ENCODE results near the gene TM9SF4.

Gene TM9SF4

GRCh38 chr20:32109392-32110172, at the start of gene TM9SF4:
Gene TM9SF4, plus strand, starts transcription at chr20:32109714. Its CDS starts 27 bp downstream, at chr20:32109741.
- peak; percentile 97 for DNase-seq (ENCODE audit: low spot score)

GRCh38 chr20:32062776-32063170, 46.7 kb upstream of the TM9SF4 start:
- no peak for DNase-seq (ENCODE audit: low spot score)

GRCh38 chr20:32063695-32064094, 45.8 kb upstream of the TM9SF4 start:
- no peak for DNase-seq (ENCODE audit: low spot score)

GRCh38 chr20:32064667-32065066, 44.8 kb upstream of the TM9SF4 start:
- no peak for DNase-seq (ENCODE audit: low spot score)

- DNase-seq (ENCODE audit: low spot score), result peak; percentile 39
Measured at GRCh38 chr20:32067234-32067821, 42.2 kb upstream of the TM9SF4 start.

GRCh38 chr20:32068174-32068573, 41.3 kb upstream of the TM9SF4 start:
- DNase-seq (ENCODE audit: low spot score), result no peak

- no peak for DNase-seq (ENCODE audit: low spot score)
Measured at GRCh38 chr20:32069711-32070110, 39.8 kb upstream of the TM9SF4 start.

- no peak for DNase-seq (ENCODE audit: low spot score)
Measured at GRCh38 chr20:32070282-32070681, 39.2 kb upstream of the TM9SF4 start.

GRCh38 chr20:32070690-32071213, 38.8 kb upstream of the TM9SF4 start:
- DNase-seq (ENCODE audit: low spot score), result no peak

- DNase-seq (ENCODE audit: low spot score), result no peak
Measured at GRCh38 chr20:32071395-32072167, 37.9 kb upstream of the TM9SF4 start.

- DNase-seq (ENCODE audit: low spot score), result no peak
Measured at GRCh38 chr20:32072168-32072750, 37.3 kb upstream of the TM9SF4 start.

- no peak for DNase-seq (ENCODE audit: low spot score)
Measured at GRCh38 chr20:32075534-32075933, 34.0 kb upstream of the TM9SF4 start.

GRCh38 chr20:32077190-32077589, 32.3 kb upstream of the TM9SF4 start:
- no peak for DNase-seq (ENCODE audit: low spot score)

GRCh38 chr20:32078322-32078721, 31.2 kb upstream of the TM9SF4 start:
- no peak for DNase-seq (ENCODE audit: low spot score)

GRCh38 chr20:32078791-32079190, 30.7 kb upstream of the TM9SF4 start:
- DNase-seq (ENCODE audit: low spot score), result no peak

- no peak for DNase-seq (ENCODE audit: low spot score)
Measured at GRCh38 chr20:32079655-32080109, 29.8 kb upstream of the TM9SF4 start.

- no peak for DNase-seq (ENCODE audit: low spot score)
Measured at GRCh38 chr20:32080783-32081182, 28.7 kb upstream of the TM9SF4 start.

- DNase-seq (ENCODE audit: low spot score), result no peak
Measured at GRCh38 chr20:32083469-32083868, 26.0 kb upstream of the TM9SF4 start.

- DNase-seq (ENCODE audit: low spot score), result no peak
Measured at GRCh38 chr20:32087070-32087469, 22.4 kb upstream of the TM9SF4 start.

GRCh38 chr20:32088759-32089158, 20.8 kb upstream of the TM9SF4 start:
- DNase-seq (ENCODE audit: low spot score), result no peak

GRCh38 chr20:32089637-32090362, 19.7 kb upstream of the TM9SF4 start:
- no peak for DNase-seq (ENCODE audit: low spot score)

Measured in RKO (cell line).